ENCODE results near the gene PPP1R9A.

- TF ChIP-seq, protein P1, sequence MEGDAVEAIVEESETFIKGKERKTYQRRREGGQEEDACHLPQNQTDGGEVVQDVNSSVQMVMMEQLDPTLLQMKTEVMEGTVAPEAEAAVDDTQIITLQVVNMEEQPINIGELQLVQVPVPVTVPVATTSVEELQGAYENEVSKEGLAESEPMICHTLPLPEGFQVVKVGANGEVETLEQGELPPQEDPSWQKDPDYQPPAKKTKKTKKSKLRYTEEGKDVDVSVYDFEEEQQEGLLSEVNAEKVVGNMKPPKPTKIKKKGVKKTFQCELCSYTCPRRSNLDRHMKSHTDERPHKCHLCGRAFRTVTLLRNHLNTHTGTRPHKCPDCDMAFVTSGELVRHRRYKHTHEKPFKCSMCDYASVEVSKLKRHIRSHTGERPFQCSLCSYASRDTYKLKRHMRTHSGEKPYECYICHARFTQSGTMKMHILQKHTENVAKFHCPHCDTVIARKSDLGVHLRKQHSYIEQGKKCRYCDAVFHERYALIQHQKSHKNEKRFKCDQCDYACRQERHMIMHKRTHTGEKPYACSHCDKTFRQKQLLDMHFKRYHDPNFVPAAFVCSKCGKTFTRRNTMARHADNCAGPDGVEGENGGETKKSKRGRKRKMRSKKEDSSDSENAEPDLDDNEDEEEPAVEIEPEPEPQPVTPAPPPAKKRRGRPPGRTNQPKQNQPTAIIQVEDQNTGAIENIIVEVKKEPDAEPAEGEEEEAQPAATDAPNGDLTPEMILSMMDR (IDR thresholded peaks at IDR 0.05) = no peak
- TF ChIP-seq POLR2A (IDR thresholded peaks at IDR 0.05) = no peak
Measured at GRCh38 chr7:95095259-95095965, 188.0 kb downstream of the PPP1R9A start.

All from sigmoid colon (tissue), 3 donors.